Colonic mucosa (tissue), 4 donors: ENCODE results near the gene DCDC2. TPM values are rescaled to one million over a fixed set of nuclear protein-coding genes. Genes with fewer than 3 reads are reported as not detected.
A peak's percentile ranks its signal among the peaks of the same experiment; 100 is the strongest.

Experiments
- DNase-seq: peaks from one replicate; pipeline ENCODE4 v3.0.0-alpha.2; 2020
- H3K27ac ChIP-seq: fragments of 200-600 bp; one replicate; pipeline ENCODE4 v1.8.0; 2021
- H3K27me3 ChIP-seq: fragments of 200-600 bp; one replicate; pipeline ENCODE4 v1.8.0; 2021
- H3K36me3 ChIP-seq: fragments of 200-600 bp; one replicate; pipeline ENCODE4 v1.8.0; 2021
- H3K4me1 ChIP-seq: fragments of 200-600 bp; one replicate; pipeline ENCODE4 v1.8.0; 2021; ENCODE audit warnings: mild to moderate bottlenecking
- H3K4me3 ChIP-seq: fragments of 200-600 bp; one replicate; pipeline ENCODE4 v1.8.0; 2021
- H3K9ac ChIP-seq, 2 donors: one replicate each; pipeline ENCODE4 v1.7.0; 2013; ENCODE audit warnings: control low read depth in 2 of 2, low read depth in 2 of 2, low read length in 2 of 2
- H3K9me3 ChIP-seq: fragments of 200-600 bp; one replicate; pipeline ENCODE4 v1.8.0; 2021
- intact Hi-C: fragments of 100-400 bp; cut with DNase I; formaldehyde crosslinking; loops from one replicate; pipeline ENCODE4 v1.14.1; 2022
- total RNA-seq, 2 donors: library from RNA; stranded (reverse); fragmentation: NEBNext Ultra II Directional in 1 of 2; extraction: Animal tissue kit (Norgen Biotek cat#: 25700) in 1 of 2; gene quantifications; one replicate each; pipeline ENCODE4 v1.2.1, GENCODE V29; 2021
- TF ChIP-seq, protein P1 (sequence below): fragments of 200-600 bp; IDR thresholded peaks from one replicate; pipeline ENCODE4 v1.8.0; 2022; ENCODE audit warnings: antibody characterized with exemption, mild to moderate bottlenecking
- donor health status: healthy.
- donor health status: DM: no; HTN: no; CAD: no.
- donor health status: DM: no; HTN: no; CAD: no.

The DCDC2 gene
- total RNA-seq, 2 donors from 2014 or later, result 3.3 to 9.4 TPM

DNA sequence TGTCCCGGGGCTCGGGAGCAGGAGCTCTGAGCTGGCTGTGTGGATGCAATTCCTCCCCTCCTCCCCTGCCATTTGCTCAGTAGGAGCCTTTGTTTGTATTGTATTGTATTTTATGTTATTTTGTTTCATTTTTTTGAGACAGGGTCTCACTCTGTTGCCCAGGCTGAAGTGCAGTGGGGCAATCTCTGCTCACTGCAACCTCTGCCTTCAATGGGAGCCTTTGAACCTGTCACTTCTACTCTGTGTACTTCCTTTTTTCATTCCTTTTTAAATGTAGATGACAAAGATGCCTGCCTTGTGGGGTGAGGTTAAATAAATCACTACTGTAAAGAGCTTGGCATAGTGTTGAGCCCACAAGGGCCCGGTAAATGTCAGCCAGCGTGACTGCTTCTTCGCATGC lies 70.6 kb downstream of the DCDC2 start:
- Histone ChIP-seq H3K36me3 (no peaks in the 10 kb centered on the region), H3K4me1 (no peaks in the 10 kb centered on the region), H3K4me3 (no peak overlapping the region), H3K27me3 (no peaks in the 10 kb centered on the region), H3K27ac (no peak overlapping the region), H3K9ac (no peak overlapping the region), H3K9me3 (no peaks in the 10 kb centered on the region)
- intact Hi-C loops, result no loop called here
- TF ChIP-seq, protein P1, sequence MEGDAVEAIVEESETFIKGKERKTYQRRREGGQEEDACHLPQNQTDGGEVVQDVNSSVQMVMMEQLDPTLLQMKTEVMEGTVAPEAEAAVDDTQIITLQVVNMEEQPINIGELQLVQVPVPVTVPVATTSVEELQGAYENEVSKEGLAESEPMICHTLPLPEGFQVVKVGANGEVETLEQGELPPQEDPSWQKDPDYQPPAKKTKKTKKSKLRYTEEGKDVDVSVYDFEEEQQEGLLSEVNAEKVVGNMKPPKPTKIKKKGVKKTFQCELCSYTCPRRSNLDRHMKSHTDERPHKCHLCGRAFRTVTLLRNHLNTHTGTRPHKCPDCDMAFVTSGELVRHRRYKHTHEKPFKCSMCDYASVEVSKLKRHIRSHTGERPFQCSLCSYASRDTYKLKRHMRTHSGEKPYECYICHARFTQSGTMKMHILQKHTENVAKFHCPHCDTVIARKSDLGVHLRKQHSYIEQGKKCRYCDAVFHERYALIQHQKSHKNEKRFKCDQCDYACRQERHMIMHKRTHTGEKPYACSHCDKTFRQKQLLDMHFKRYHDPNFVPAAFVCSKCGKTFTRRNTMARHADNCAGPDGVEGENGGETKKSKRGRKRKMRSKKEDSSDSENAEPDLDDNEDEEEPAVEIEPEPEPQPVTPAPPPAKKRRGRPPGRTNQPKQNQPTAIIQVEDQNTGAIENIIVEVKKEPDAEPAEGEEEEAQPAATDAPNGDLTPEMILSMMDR, result no peak
- no peak for DNase-seq

DNA sequence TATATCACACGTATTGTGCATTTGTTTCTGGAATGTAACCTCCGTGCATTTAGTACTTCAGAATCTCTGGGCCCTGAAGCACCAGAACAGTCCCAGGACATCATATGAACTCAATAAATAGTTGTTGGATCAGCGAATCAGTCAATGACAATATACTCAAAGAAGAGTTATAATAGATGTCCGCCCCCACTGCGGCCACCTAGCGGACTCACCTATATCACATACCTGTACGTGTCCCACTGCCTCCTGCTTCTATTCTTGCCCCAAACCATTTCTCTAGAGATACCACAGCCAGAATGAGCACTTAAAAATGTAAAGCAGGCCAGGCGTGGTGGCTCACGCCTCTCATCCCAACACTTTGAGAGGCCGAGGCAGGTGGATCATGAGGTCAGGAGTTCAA lies 73.9 kb downstream of the DCDC2 start:
- Histone ChIP-seq H3K9me3 (no peaks in the 10 kb centered on the region), H3K36me3 (no peaks in the 10 kb centered on the region), H3K27me3 (no peaks in the 10 kb centered on the region), H3K4me3 (no peak overlapping the region), H3K9ac (no peak overlapping the region), H3K4me1 (no peaks in the 10 kb centered on the region), H3K27ac (no peak overlapping the region)
- TF ChIP-seq, protein P1, result no peak
- DNase-seq, result no peak
- intact Hi-C loops, result no loop called here

DNA sequence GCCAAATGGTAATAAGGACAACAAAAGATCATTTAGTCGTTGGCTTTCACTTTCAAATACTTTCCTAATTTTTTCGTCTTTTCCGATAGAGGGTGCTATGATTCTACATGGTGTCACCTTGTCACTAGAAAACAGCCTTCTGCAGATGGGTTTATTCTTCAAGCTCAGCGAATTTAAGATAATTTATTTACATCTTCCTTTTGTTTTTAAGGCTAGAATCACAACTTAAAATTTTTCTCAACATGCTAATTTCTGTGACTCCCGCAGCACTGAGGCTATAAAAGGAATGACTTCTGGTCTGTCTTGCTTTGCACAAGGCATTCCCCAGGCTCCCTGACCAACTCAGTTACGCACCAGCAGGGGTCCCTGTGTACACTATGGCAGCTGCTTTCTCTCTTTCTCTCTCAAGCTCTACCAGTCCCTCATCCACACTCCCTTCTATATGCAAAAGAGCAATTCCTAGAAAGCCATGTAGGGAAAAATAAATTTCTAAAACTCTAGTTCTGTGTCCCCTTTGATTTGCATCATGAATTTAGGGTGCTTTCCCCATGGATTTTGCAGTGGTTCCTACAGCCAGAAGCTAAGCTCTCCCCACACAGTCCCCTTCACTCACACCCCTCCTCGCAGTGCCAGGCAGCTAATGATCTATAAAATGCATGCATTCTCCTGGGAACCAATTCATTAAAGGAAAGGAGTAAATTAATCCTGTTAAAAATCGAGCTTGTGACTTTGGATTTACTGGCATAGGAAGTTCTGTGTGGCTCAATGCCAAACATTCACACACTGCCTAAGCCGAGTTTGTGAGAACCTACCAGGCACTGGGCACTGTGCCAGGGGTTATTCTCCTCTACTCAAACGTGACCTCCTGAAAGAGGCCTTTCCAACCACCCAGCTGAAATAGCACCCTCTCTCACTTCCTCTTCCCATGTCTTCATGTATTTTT lies 74.5 kb downstream of the DCDC2 start:
- no peaks in the 10 kb centered on the region for H3K36me3 ChIP-seq
- no peak overlapping the region for H3K4me3 ChIP-seq
- H3K9me3 ChIP-seq, result no peaks in the 10 kb centered on the region
- TF ChIP-seq, protein P1, result peak; percentile 43
- no peak overlapping the region for H3K9ac ChIP-seq
- H3K4me1 ChIP-seq, result no peaks in the 10 kb centered on the region
- H3K27ac ChIP-seq, result no peak overlapping the region
- no peaks in the 10 kb centered on the region for H3K27me3 ChIP-seq
- intact Hi-C loops, result loop anchor here (2.0 kb wide), 1 partner anchor 107 kb away; no protein-coding TSS in a partner anchor
- DNase-seq, result peak; percentile 82

DNA sequence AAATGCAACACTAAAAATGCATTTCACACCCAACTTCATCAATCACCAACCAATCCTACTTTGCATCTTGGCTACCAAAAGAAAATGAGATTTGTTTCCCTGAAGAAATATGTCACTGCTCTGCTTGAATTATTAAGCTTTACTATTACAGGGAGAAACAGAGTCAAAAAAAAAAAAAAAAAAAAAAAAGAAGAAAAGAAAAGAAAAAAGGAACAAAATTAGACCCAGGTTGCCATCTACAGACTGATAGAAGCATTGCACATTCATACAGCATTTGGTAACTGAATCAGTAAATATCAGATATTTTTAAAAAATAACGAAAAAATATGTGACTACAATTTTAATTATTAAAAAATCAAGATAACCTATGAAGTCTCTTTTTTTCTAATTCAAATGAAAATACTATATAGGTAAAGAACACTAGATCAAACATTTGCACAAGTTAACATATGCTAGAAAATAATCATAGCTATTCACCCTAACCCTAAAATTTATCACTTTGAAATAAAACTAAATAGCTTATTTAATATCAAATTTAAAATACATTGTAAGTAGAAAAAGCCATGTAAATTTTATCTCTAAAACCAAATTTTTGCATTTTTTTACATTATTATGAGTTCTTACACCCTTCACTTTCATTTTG lies 83.3 kb downstream of the DCDC2 start:
- intact Hi-C loops, result loop anchor here (5.0 kb wide), 1 partner anchor 207 kb away; no protein-coding TSS in a partner anchor
- Histone ChIP-seq H3K27me3 (no peaks in the 10 kb centered on the region), H3K27ac (no peak overlapping the region), H3K4me3 (no peak overlapping the region), H3K9ac (no peak overlapping the region), H3K4me1 (no peaks in the 10 kb centered on the region), H3K9me3 (no peaks in the 10 kb centered on the region), H3K36me3 (no peaks in the 10 kb centered on the region)
- no peak for DNase-seq
- TF ChIP-seq, protein P1, result peak; percentile 41

DNA sequence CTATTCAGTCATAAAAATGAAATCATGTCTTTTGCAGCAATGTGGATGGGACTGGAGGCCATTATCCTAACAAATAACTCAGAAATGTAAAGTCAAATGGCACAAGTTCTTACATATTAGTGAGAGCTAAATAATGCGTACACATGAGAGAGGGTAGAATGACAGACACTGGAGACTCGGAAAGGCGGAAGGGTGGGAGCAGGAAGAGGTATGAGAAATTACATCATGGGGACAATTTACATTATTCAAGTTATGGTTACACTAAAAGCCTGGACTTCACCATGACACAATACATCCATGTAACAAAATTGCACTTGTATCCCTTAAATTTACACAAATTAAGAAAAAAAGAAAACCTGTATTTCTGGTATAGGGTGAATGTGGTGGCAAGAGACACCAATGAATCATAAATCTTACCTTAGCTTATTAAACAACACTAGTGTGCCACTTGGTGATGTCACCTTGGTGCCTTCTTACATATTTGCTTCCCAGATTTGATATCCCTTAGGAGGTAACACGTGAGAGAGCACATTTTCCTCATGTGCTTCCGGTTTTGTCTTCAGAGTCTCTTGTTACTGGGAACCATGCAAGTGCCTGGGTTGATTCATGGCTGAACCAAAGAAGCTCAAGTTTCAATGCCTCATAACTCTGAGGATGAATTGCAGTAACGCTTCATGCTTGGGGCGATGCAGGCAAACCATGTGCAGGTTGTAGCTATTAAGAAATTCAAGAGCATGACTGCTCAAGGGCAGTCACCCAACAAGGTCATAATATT lies 84.6 kb downstream of the DCDC2 start:
- intact Hi-C loops, result loop anchor here (5.0 kb wide), 1 partner anchor 206 kb away; no protein-coding TSS in a partner anchor
- no peak for DNase-seq
- no peaks in the 10 kb centered on the region for H3K9me3 ChIP-seq

More for the DNA sequence above, 84.6 kb downstream of the DCDC2 start:
- Histone ChIP-seq H3K4me3 (no peak overlapping the region), H3K36me3 (no peaks in the 10 kb centered on the region), H3K4me1 (no peaks in the 10 kb centered on the region), H3K27me3 (no peaks in the 10 kb centered on the region), H3K9ac (no peak overlapping the region), H3K27ac (no peak overlapping the region)
- TF ChIP-seq, protein P1, result no peak
